Cardiac muscle cell (in vitro differentiated cells and primary cell): ENCODE measurements around the gene CNIH3. TPM values are rescaled to one million over a fixed set of nuclear protein-coding genes. Genes with fewer than 3 reads are reported as not detected.
"Not testable (repeated sequence)": the region's sequence is repeated elsewhere in the genome, so short reads cannot be mapped to it uniquely, and the experiment has no call there.

ENCODE experiments used
- DNase-seq, 2 donors: peaks; one replicate each; pipeline versions ENCODE4 v3.0.0 to v3.0.0-alpha.2; 2010 to 2017; ENCODE audit warnings: low read depth in 1 of 2, low spot score in 1 of 2
- H3K27ac ChIP-seq: fragments of 200-600 bp; sonication (generic); 2 replicates; pipeline ENCODE4 v1.5.1; 2016
- H3K27me3 ChIP-seq: fragments of 200-600 bp; sonication (generic); 2 replicates; pipeline ENCODE4 v1.6.0; 2016; ENCODE audit warnings: control low read depth
- H3K36me3 ChIP-seq: fragments of 200-600 bp; sonication (generic); 2 replicates; pipeline ENCODE4 v1.5.1; 2016; ENCODE audit warnings: control low read depth
- H3K4me1 ChIP-seq: fragments of 200-600 bp; sonication (generic); 2 replicates; pipeline ENCODE4 v1.8.1; 2017; ENCODE audit warnings: low read depth, mild to moderate bottlenecking, mixed run types
- H3K4me3 ChIP-seq: fragments of 200-600 bp; sonication (generic); 2 replicates; pipeline ENCODE4 v1.5.1; 2016; ENCODE audit warnings: mild to moderate bottlenecking
- H3K9me3 ChIP-seq: fragments of 200-600 bp; sonication (generic); 2 replicates; pipeline ENCODE4 v1.5.1; 2017; ENCODE audit warnings: low read depth, mild to moderate bottlenecking, control low read depth
- CTCF ChIP-seq: IDR thresholded peaks from 2 replicates; pipeline ENCODE4 v1.5.1; 2012; ENCODE audit warnings: low read depth, mild to moderate bottlenecking, low read length
- polyA plus RNA-seq: library from polyadenylated mRNA; unstranded; fragments of >200 nt; fragmentation: Nextera tagmentation; extraction: Ambion mirVana; gene quantifications from 2 replicates; pipeline ENCODE4 v1.2.1, GENCODE V29; 2016
- total RNA-seq: library from RNA; depleted of rRNA; stranded (reverse); fragments of >200 nt; gene quantifications from 2 replicates; pipeline ENCODE4 v1.2.3, GENCODE V29; 2016

CNIH3 gene
- total RNA-seq (3.2 and 3.7 TPM in 2 replicates), polyA plus RNA-seq (4.2 and 4.7 TPM in 2 replicates)

DNA sequence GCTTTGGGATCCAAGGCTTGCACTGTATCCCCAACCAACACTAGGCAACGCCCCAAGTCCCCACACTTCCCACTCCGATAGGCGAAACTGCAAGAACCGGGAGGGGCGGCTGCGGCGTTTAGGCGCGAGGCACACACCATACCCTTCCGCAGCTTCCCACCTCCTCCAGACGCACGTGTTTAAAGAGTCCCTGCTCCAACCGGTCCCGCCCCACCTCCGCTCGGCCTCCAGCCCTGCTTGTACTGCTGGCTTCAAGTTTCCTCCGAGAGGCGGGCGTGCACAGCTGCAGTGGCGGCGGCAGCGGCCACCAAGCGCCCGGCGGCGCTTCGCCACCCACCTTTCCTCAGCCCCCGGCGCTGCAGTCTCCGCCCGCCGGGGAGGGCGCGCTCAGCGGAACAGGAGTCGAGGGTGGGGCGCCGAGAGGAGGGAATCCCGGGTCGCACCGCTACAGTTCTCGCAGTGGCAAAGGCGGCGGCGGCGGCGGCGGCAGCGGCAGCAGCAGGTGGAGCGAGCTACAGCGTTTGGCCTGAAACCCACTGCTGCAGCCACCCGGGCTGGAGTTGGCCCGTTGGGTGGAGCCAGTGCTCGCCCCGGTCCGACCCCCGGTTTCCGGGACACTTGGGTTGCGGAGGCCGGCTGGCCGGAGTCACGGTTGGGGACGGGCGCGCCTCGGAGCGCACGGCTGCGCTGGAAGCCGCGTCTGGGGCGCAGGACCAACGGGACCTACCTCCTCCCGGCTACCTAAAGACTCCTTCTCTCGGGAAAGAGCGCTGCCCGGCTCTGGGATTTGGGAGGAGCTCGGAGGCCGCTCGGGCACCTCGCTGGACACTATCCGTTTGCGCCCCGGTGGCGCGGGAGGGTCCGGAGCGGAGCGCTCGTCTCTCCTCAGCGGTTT is at the start of gene CNIH3:
Gene CNIH3, plus strand, starts transcription at position 457 of the 895 bp plus-strand sequence. CDS start 858 bp downstream, outside the sequence.
- Histone ChIP-seq H3K27me3 (peaks cover 76% of the 10 kb centered on the region), H3K36me3 (no peaks in the 10 kb centered on the region), H3K4me3 (peak within 1 kb of the TSS; percentile 46), H3K9me3 (no peaks in the 10 kb centered on the region), H3K4me1 (peaks cover 12% of the 10 kb centered on the region), H3K27ac (no peak within 1 kb of the TSS)
- no peak for TF ChIP-seq CTCF
- DNase-seq, result peak; percentile 55 to 87

- not testable (repeated sequence) for H3K27me3 ChIP-seq, H3K27ac ChIP-seq, H3K4me1 ChIP-seq, DNase-seq, H3K36me3 ChIP-seq, H3K4me3 ChIP-seq, H3K9me3 ChIP-seq
Measured at GRCh38 chr1:224566492-224566891, 49.6 kb upstream of the CNIH3 start.

GRCh38 chr1:224569276-224569675 is 46.8 kb upstream of the CNIH3 start:
- H3K9me3 ChIP-seq, result no peaks in the 10 kb centered on the region
- H3K4me1 ChIP-seq, result no peaks in the 10 kb centered on the region
- H3K36me3 ChIP-seq, result no peaks in the 10 kb centered on the region
- no peak for TF ChIP-seq CTCF
- no peak overlapping the region for H3K4me3 ChIP-seq
- DNase-seq, result no peak
- H3K27me3 ChIP-seq, result no peaks in the 10 kb centered on the region
- H3K27ac ChIP-seq, result no peak overlapping the region

DNA sequence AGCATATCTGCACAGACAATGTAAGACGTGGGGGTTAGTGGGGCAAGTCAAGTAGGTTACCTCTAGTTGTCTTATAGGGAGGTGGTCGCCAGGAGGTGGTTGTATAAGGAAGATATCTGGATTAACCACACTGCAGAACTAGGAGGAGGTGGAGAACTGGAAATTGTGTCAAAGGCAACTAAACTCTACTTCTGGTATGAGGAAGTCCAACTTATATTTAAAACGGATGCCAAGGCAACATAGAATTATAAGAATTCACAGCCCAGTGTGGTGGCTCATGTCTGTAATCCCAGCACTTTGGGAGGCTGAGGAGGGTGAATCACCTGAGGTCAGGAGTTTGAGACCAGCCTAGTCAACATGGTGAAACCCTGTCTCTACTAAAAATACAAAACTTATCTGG is 44.1 kb upstream of the CNIH3 start:
- not testable (repeated sequence) for H3K27me3 ChIP-seq, H3K4me3 ChIP-seq, H3K9me3 ChIP-seq, H3K4me1 ChIP-seq, H3K36me3 ChIP-seq, H3K27ac ChIP-seq
- DNase-seq, result peak in 1 of 2 donors; percentile 23

- Histone ChIP-seq H3K36me3 (no peaks in the 10 kb centered on the region), H3K27ac (no peak overlapping the region), H3K4me1 (no peaks in the 10 kb centered on the region), H3K4me3 (no peak overlapping the region), H3K27me3 (no peaks in the 10 kb centered on the region), H3K9me3 (no peaks in the 10 kb centered on the region)
- DNase-seq, result no peak
- TF ChIP-seq CTCF, result no peak
Measured at GRCh38 chr1:224579526-224579925, 36.6 kb upstream of the CNIH3 start.

GRCh38 chr1:224580006-224580405 is 36.1 kb upstream of the CNIH3 start:
- Histone ChIP-seq H3K4me1 (no peaks in the 10 kb centered on the region), H3K36me3 (no peaks in the 10 kb centered on the region), H3K27ac (no peak overlapping the region), H3K27me3 (no peaks in the 10 kb centered on the region), H3K4me3 (no peak overlapping the region), H3K9me3 (no peaks in the 10 kb centered on the region)
- TF ChIP-seq CTCF, result no peak
- DNase-seq, result no peak
